ENCODE measurements around the gene SLC25A23. TPM values are rescaled to one million over a fixed set of nuclear protein-coding genes. Genes with fewer than 3 reads are reported as not detected.

Gene SLC25A23
- total RNA-seq, 1 experiment from 2014 or later = 59.5 TPM

DNA sequence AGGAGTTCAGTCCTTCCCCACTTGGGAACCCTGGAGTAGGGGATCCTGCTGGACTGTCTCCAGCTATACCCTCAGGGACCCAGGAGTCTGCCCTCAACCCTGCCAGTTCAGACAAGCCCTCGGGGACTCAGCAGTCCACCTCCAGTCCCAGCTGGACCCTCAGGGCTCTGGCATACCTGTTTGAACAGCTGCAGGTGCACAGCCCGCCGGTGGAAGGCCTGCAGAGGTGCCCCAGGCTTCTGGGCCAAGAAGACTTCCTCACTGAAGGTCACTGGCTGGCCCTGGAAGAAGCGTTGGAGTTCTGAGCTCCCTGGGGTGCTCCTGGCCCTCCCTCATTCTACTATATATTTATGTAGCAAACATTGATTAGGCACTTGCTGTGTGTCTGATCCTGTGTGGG lies 13.1 kb upstream of the SLC25A23 start:
- Histone ChIP-seq H3K4me3 (no peak overlapping the region), H3K9me3 (ENCODE audit: insufficient read depth, low read depth) (no peaks in the 10 kb centered on the region), H3K27ac (no peak overlapping the region), H3K36me3 (ENCODE audit: low read depth) (no peaks in the 10 kb centered on the region), H3K9me2 (ENCODE audit: insufficient read depth) (no peaks in the 10 kb centered on the region), H4K20me1 (ENCODE audit: insufficient read depth) (no peaks in the 10 kb centered on the region), H3K4me2 (0 out of 2 replicates have a peak overlapping the region, but pooled peaks have one; percentile 4), H3K79me2 (ENCODE audit: low read depth) (no peaks in the 10 kb centered on the region), H3K27me3 (ENCODE audit: insufficient read depth, low read depth) (no peaks in the 10 kb centered on the region), H2AFZ (no peak overlapping the region), H3F3A (ENCODE audit: insufficient read depth, low read depth) (no peaks in the 10 kb centered on the region; the same call in 1 of the 2 replicates), H3K4me1 (replicated peaks; ENCODE audit: insufficient read depth) (peaks cover 9% of the 10 kb centered on the region; the same call in 1 of the 2 replicates)
- intact Hi-C loops (cut with micrococcal nuclease; ENCODE audit: unreplicated experiment) = no loop called here
- POLR2A ChIA-PET (ENCODE audit: unreplicated experiment) = no interaction called here
- TF ChIP-seq EZH2 (IDR thresholded peaks at IDR 0.05; ENCODE audit: low read depth) = no peak
- TF ChIP-seq, protein P1, sequence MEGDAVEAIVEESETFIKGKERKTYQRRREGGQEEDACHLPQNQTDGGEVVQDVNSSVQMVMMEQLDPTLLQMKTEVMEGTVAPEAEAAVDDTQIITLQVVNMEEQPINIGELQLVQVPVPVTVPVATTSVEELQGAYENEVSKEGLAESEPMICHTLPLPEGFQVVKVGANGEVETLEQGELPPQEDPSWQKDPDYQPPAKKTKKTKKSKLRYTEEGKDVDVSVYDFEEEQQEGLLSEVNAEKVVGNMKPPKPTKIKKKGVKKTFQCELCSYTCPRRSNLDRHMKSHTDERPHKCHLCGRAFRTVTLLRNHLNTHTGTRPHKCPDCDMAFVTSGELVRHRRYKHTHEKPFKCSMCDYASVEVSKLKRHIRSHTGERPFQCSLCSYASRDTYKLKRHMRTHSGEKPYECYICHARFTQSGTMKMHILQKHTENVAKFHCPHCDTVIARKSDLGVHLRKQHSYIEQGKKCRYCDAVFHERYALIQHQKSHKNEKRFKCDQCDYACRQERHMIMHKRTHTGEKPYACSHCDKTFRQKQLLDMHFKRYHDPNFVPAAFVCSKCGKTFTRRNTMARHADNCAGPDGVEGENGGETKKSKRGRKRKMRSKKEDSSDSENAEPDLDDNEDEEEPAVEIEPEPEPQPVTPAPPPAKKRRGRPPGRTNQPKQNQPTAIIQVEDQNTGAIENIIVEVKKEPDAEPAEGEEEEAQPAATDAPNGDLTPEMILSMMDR (conservative IDR thresholded peaks at IDR 0.05) = no peak
- DNase-seq = peak in 1 of 2 experiments; percentile 39
- BruUV-seq (replicated peaks) = no TSS peak
- CTCF ChIA-PET = no interaction called here

DNA sequence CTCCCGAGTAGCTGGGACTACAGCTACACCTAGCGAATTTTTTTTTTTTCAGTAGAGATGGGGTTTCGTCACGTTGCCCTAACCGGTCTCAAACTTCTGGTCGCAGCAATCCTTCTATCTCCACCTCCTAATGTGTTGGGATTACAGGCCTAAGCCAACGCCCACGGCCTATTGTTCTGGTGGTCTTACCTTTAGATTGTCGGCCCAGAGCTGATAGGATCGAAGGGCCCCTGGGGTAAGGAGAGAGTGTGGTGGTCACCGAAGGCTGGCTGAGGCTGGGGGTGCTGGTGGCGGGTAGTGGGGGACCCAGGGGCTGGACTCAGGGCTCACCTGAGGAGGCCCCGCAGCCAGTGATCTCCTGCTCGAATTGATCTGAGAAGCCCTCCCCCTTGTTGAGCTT lies 11.5 kb upstream of the SLC25A23 start:
- ChIA-PET POLR2A (ENCODE audit: unreplicated experiment) (no interaction called here), CTCF (no interaction called here)
- intact Hi-C loops (cut with micrococcal nuclease; ENCODE audit: unreplicated experiment) = no loop called here

DNA sequence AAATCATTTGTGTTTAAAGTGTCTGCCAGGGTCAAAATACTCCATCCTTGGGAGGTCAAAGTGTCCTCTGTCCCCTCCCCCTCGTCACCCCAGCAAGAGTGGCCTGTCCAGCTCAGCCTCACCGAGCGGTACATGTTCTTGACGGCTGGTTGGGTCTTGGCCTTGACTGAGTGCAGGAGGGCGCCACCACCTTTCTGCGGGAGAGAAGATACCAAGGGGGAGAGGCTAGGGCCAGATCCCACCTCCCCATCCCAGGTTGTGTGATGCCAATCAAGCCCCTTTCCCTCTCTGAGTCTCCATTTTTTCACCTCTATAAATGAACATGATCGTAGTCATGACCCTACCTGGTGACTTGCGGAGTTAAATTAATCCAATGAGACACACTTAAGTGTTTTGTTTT lies 10.6 kb upstream of the SLC25A23 start:
- DNase-seq = no peak
- H3K4me1 ChIP-seq (replicated peaks; ENCODE audit: insufficient read depth) = peaks cover 13% of the 10 kb centered on the region
- H3K4me3 ChIP-seq = no peak overlapping the region
- intact Hi-C loops (cut with micrococcal nuclease; ENCODE audit: unreplicated experiment) = no loop called here
- TF ChIP-seq, protein P1 (conservative IDR thresholded peaks at IDR 0.05) = no peak
- no peak for TF ChIP-seq EZH2 (IDR thresholded peaks at IDR 0.05; ENCODE audit: low read depth)
- H3K27me3 ChIP-seq (ENCODE audit: insufficient read depth, low read depth) = no peaks in the 10 kb centered on the region
- H3K36me3 ChIP-seq (ENCODE audit: low read depth) = no peaks in the 10 kb centered on the region
- no peak overlapping the region for H2AFZ ChIP-seq
- H3K9me3 ChIP-seq (ENCODE audit: insufficient read depth, low read depth) = no peaks in the 10 kb centered on the region
- H3K4me2 ChIP-seq = no peak overlapping the region
- ChIA-PET POLR2A (ENCODE audit: unreplicated experiment) (no interaction called here), CTCF (no interaction called here)
- no TSS peak for BruUV-seq (replicated peaks)
- H3K27ac ChIP-seq = no peak overlapping the region
- no peaks in the 10 kb centered on the region; the same call in 1 of the 2 replicates for H3F3A ChIP-seq (ENCODE audit: insufficient read depth, low read depth)
- peaks cover 7% of the 10 kb centered on the region for H3K79me2 ChIP-seq (ENCODE audit: low read depth)
- H3K9me2 ChIP-seq (ENCODE audit: insufficient read depth) = no peaks in the 10 kb centered on the region
- no peaks in the 10 kb centered on the region for H4K20me1 ChIP-seq (ENCODE audit: insufficient read depth)

More for the DNA sequence above, 11.5 kb upstream of the SLC25A23 start:
- DNase-seq = no peak
- Histone ChIP-seq H3K4me2 (no peak overlapping the region), H4K20me1 (ENCODE audit: insufficient read depth) (no peaks in the 10 kb centered on the region), H3K9me3 (ENCODE audit: insufficient read depth, low read depth) (no peaks in the 10 kb centered on the region), H3K4me3 (no peak overlapping the region), H3K9me2 (ENCODE audit: insufficient read depth) (no peaks in the 10 kb centered on the region), H3F3A (ENCODE audit: insufficient read depth, low read depth) (no peaks in the 10 kb centered on the region; the same call in 1 of the 2 replicates), H3K27ac (no peak overlapping the region), H2AFZ (no peak overlapping the region), H3K4me1 (replicated peaks; ENCODE audit: insufficient read depth) (peaks cover 9% of the 10 kb centered on the region; the same call in 1 of the 2 replicates), H3K79me2 (ENCODE audit: low read depth) (no peaks in the 10 kb centered on the region), H3K27me3 (ENCODE audit: insufficient read depth, low read depth) (no peaks in the 10 kb centered on the region), H3K36me3 (ENCODE audit: low read depth) (no peaks in the 10 kb centered on the region)
- TF ChIP-seq, protein P1 (conservative IDR thresholded peaks at IDR 0.05) = no peak
- TF ChIP-seq EZH2 (IDR thresholded peaks at IDR 0.05; ENCODE audit: low read depth) = no peak
- no TSS peak for BruUV-seq (replicated peaks)
